NCI-H446 treated with DMSO at 0.1 percent for 48 hours (cell line): ENCODE data around the gene CTTNBP2NL.
A peak's percentile ranks its signal among the peaks of the same experiment; 100 is the strongest.

Experiments used
- DNase-seq: peaks from one replicate; lab custom pipeline; 2025; lab: John Stamatoyannopoulos, UW

Gene CTTNBP2NL

GRCh38 chr1:112395821-112396652, at the start of gene CTTNBP2NL:
Gene CTTNBP2NL (plus strand): TSS chr1:112396214. CDS start chr1:112416166, 19,952 bp downstream.
- peak; percentile 92 for DNase-seq

GRCh38 chr1:112346801-112347350, 49.1 kb upstream of the CTTNBP2NL start:
- no peak for DNase-seq

GRCh38 chr1:112356765-112357164, 39.2 kb upstream of the CTTNBP2NL start:
- no peak for DNase-seq

- DNase-seq, result no peak
Observed at GRCh38 chr1:112357467-112357866, 38.5 kb upstream of the CTTNBP2NL start.

- DNase-seq, result no peak
Observed at GRCh38 chr1:112358061-112358770, 37.8 kb upstream of the CTTNBP2NL start.

- no peak for DNase-seq
Observed at GRCh38 chr1:112358798-112359408, 37.1 kb upstream of the CTTNBP2NL start.

GRCh38 chr1:112359961-112360767, 35.9 kb upstream of the CTTNBP2NL start:
- no peak for DNase-seq

- no peak for DNase-seq
Observed at GRCh38 chr1:112363636-112364035, 32.4 kb upstream of the CTTNBP2NL start.

GRCh38 chr1:112368198-112368597, 27.8 kb upstream of the CTTNBP2NL start:
- no peak for DNase-seq

- DNase-seq, result peak; percentile 17
Observed at GRCh38 chr1:112369392-112370285, 26.4 kb upstream of the CTTNBP2NL start.

- DNase-seq, result no peak
Observed at GRCh38 chr1:112370996-112371395, 25.0 kb upstream of the CTTNBP2NL start.

GRCh38 chr1:112371775-112372174, 24.2 kb upstream of the CTTNBP2NL start:
- no peak for DNase-seq

- DNase-seq, result no peak
Observed at GRCh38 chr1:112373806-112374205, 22.2 kb upstream of the CTTNBP2NL start.

GRCh38 chr1:112375701-112376100, 20.3 kb upstream of the CTTNBP2NL start:
- DNase-seq, result no peak

- no peak for DNase-seq
Observed at GRCh38 chr1:112380356-112380755, 15.7 kb upstream of the CTTNBP2NL start.

GRCh38 chr1:112381324-112382076, 14.5 kb upstream of the CTTNBP2NL start:
- no peak for DNase-seq

- no peak for DNase-seq
Observed at GRCh38 chr1:112383759-112384370, 12.1 kb upstream of the CTTNBP2NL start.

- no peak for DNase-seq
Observed at GRCh38 chr1:112386024-112386723, 9.8 kb upstream of the CTTNBP2NL start.
